ENCODE data around the gene OGFR.

The OGFR gene

GRCh38 chr20:62837790-62838127 lies 33.1 kb downstream of the OGFR start:
- no peak for DNase-seq
- H3K4me3 Mint-ChIP-seq: no peak overlapping the region
- no peaks in the 10 kb centered on the region for H3K9me3 Mint-ChIP-seq
- no peak overlapping the region for H3K27ac Mint-ChIP-seq
- TF ChIP-seq CTCF (IDR thresholded peaks at IDR 0.05): no peak
- peaks cover under 1% of the 10 kb centered on the region for H3K36me3 Mint-ChIP-seq (ENCODE audit: low read depth)
- H3K4me1 Mint-ChIP-seq: peaks cover 58% of the 10 kb centered on the region
- H3K27me3 Mint-ChIP-seq (ENCODE audit: low read depth, poor library complexity): peaks cover 3% of the 10 kb centered on the region

- no peak overlapping the region for H3K27ac Mint-ChIP-seq
- H3K9me3 Mint-ChIP-seq: no peaks in the 10 kb centered on the region
- H3K27me3 Mint-ChIP-seq (ENCODE audit: low read depth, poor library complexity): peaks cover 3% of the 10 kb centered on the region
- DNase-seq: no peak
- H3K4me3 Mint-ChIP-seq: no peak overlapping the region
- peaks cover 6% of the 10 kb centered on the region for H3K36me3 Mint-ChIP-seq (ENCODE audit: low read depth)
- peaks cover 53% of the 10 kb centered on the region for H3K4me1 Mint-ChIP-seq
- TF ChIP-seq CTCF (IDR thresholded peaks at IDR 0.05): no peak
Measured at GRCh38 chr20:62838128-62838891, 33.7 kb downstream of the OGFR start.

- Mint-ChIP-seq H3K9me3 (peaks cover 3% of the 10 kb centered on the region), H3K36me3 (ENCODE audit: low read depth) (peaks cover 13% of the 10 kb centered on the region), H3K4me1 (peaks cover 53% of the 10 kb centered on the region), H3K4me3 (no peak overlapping the region), H3K27ac (no peak overlapping the region), H3K27me3 (ENCODE audit: low read depth, poor library complexity) (no peaks in the 10 kb centered on the region)
- no peak for TF ChIP-seq CTCF (IDR thresholded peaks at IDR 0.05)
- no peak for DNase-seq
Measured at GRCh38 chr20:62839261-62839660, 34.6 kb downstream of the OGFR start.

- TF ChIP-seq CTCF (IDR thresholded peaks at IDR 0.05): no peak
- H3K9me3 Mint-ChIP-seq: peaks cover 3% of the 10 kb centered on the region
- no peak overlapping the region for H3K27ac Mint-ChIP-seq
- no peak overlapping the region for H3K4me3 Mint-ChIP-seq
- H3K36me3 Mint-ChIP-seq (ENCODE audit: low read depth): peaks cover 15% of the 10 kb centered on the region
- H3K27me3 Mint-ChIP-seq (ENCODE audit: low read depth, poor library complexity): no peaks in the 10 kb centered on the region
- peaks cover 52% of the 10 kb centered on the region for H3K4me1 Mint-ChIP-seq
- DNase-seq: no peak
Measured at GRCh38 chr20:62839816-62840215, 35.2 kb downstream of the OGFR start.

- peak; percentile 11 for DNase-seq
- TF ChIP-seq CTCF (IDR thresholded peaks at IDR 0.05): no peak
- Mint-ChIP-seq H3K27ac (no peak overlapping the region), H3K36me3 (ENCODE audit: low read depth) (peaks cover 22% of the 10 kb centered on the region), H3K27me3 (ENCODE audit: low read depth, poor library complexity) (no peaks in the 10 kb centered on the region), H3K9me3 (peaks cover 3% of the 10 kb centered on the region), H3K4me1 (peaks cover 48% of the 10 kb centered on the region), H3K4me3 (no peak overlapping the region)
Measured at GRCh38 chr20:62840244-62841197, 35.9 kb downstream of the OGFR start.
